ENCODE results near the gene DNM1. TPM values are rescaled to one million over a fixed set of nuclear protein-coding genes. Genes with fewer than 3 reads are reported as not detected.

The DNM1 gene
- 14.0 and 18.3 TPM in 2 replicates for total RNA-seq (2014; rRNA removed; shearing (Covaris generic))

- DNase-seq (ENCODE audit: low read depth): peak; percentile 67
Observed at GRCh38 chr9:128203024-128203706, at the start of gene DNM1. TSS of gene DNM1 (plus strand) at chr9:128203379. CDS start at chr9:128203471, 92 bp downstream.

GRCh38 chr9:128153947-128154695 lies 49.1 kb upstream of the DNM1 start:
- no peak for DNase-seq (ENCODE audit: low read depth)

- no peak for DNase-seq (ENCODE audit: low read depth)
Observed at GRCh38 chr9:128155736-128156500, 47.3 kb upstream of the DNM1 start.

GRCh38 chr9:128159522-128159783 lies 43.7 kb upstream of the DNM1 start:
- DNase-seq (ENCODE audit: low read depth): no peak

GRCh38 chr9:128159784-128160602 lies 43.2 kb upstream of the DNM1 start, which contains the start of gene BBLN:
TSS of gene BBLN (plus strand) at chr9:128160265. CDS start at chr9:128160408, 143 bp downstream.
- peak; percentile 90 for DNase-seq (ENCODE audit: low read depth)

- DNase-seq (ENCODE audit: low read depth): no peak
Observed at GRCh38 chr9:128160603-128160987, 42.6 kb upstream of the DNM1 start.

- no peak for DNase-seq (ENCODE audit: low read depth)
Observed at GRCh38 chr9:128161215-128161902, 41.8 kb upstream of the DNM1 start.

GRCh38 chr9:128162215-128163026 lies 40.8 kb upstream of the DNM1 start:
- peak; percentile 87 for DNase-seq (ENCODE audit: low read depth)

GRCh38 chr9:128163027-128163515 lies 40.1 kb upstream of the DNM1 start:
- no peak for DNase-seq (ENCODE audit: low read depth)

GRCh38 chr9:128163523-128164306 lies 39.5 kb upstream of the DNM1 start:
- no peak for DNase-seq (ENCODE audit: low read depth)

- peak; percentile 39 for DNase-seq (ENCODE audit: low read depth)
Observed at GRCh38 chr9:128164307-128164885, 38.8 kb upstream of the DNM1 start.

GRCh38 chr9:128166169-128166568 lies 37.0 kb upstream of the DNM1 start:
- no peak for DNase-seq (ENCODE audit: low read depth)

- DNase-seq (ENCODE audit: low read depth): no peak
Observed at GRCh38 chr9:128167209-128167608, 36.0 kb upstream of the DNM1 start.

- peak; percentile 85 for DNase-seq (ENCODE audit: low read depth)
Observed at GRCh38 chr9:128168731-128169308, 34.4 kb upstream of the DNM1 start.

GRCh38 chr9:128169492-128169891 lies 33.7 kb upstream of the DNM1 start:
- no peak for DNase-seq (ENCODE audit: low read depth)

GRCh38 chr9:128169925-128170324 lies 33.3 kb upstream of the DNM1 start:
- no peak for DNase-seq (ENCODE audit: low read depth)

- no peak for DNase-seq (ENCODE audit: low read depth)
Observed at GRCh38 chr9:128174062-128174461, 29.1 kb upstream of the DNM1 start.

GRCh38 chr9:128175102-128175563 lies 28.0 kb upstream of the DNM1 start:
- DNase-seq (ENCODE audit: low read depth): peak; percentile 50

Data from M059J (cell line).